SIG-M5 treated with dmso at 0.1 percent for 504 hours (cell line): ENCODE measurements around the gene CDH12.
"Not testable (repeated sequence)": the region's sequence is repeated elsewhere in the genome, so short reads cannot be mapped to it uniquely, and the experiment has no call there.

Experiments used
- DNase-seq: peaks from one replicate; lab custom pipeline; 2025; ENCODE audit not compliant: unreplicated experiment; lab: John Stamatoyannopoulos, UW

CDH12 gene

DNA sequence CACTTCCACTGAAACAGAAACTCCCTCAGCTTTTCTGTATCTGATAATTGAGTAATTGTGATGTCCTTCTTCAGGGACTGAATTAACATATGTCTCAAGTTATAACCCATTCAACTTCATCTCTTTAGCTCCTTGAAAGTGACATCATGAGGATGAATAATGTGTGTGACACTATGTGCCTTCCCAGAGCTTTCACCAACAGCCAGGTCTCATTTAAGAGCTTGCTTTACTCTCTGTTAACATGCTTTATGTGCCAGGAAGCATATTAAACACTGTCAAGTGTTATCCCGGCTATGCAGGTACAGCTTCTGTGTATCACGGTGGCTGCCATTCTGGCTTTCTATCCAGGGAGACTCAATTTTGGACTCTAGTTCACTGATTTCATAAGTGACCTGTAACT is 799.9 kb downstream of the CDH12 start:
- no peak for DNase-seq

DNA sequence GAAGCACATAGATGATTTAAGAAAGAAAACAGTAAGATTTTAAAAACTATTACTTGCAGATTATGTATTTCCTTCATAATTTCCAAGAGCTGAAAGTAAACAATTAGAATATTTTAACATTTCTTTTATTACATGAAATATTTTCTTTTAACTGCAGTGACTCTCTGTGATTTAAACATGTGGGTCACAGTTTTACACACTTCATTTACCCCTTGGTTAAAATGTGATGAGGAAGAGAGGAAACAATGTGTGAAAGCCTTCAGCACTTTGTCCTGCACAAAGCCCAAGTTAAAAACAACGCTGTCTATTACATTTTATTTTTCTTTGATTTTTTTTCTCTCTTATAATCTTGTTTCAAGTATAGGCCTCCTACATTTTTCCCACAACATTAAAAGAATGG is 801.3 kb downstream of the CDH12 start:
- no peak for DNase-seq

DNA sequence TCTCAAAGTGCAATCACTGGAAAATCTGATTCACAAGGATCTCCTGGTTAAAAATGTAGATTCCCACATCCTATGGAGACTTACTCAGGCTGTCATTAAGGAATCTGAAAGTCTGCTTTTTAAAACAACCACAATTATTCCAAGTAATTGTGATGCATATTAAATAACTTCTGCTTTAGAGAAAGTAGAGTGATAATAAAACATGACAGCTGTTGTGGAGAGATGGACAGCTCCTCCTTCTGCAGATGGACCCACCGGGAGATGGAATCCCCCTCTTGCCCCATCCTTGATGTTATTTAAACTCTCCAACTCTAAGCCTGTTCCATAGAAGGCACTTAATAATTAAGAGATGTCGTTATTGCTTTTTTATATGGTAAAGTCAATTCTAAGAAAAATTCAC is 802.2 kb downstream of the CDH12 start:
- DNase-seq = no peak

DNA sequence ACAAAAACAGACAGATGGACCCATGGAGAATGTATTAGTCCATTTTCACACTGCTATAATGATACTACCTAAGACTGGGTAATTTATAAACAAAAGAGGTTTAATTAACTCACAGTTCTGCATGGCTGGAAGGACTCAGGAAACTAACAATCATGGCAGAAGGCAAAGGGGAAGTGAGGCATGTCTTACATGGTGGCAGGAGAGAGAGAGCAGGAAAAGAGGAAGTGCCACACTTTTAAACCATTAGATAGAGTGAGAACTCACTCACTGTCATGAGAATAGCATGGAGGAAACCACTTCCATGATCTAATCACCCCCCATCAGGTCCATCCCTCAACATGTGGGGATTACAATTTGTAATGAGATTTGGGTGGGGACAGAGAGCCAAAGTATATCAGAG is 808.9 kb downstream of the CDH12 start:
- DNase-seq = peak; percentile 34

DNA sequence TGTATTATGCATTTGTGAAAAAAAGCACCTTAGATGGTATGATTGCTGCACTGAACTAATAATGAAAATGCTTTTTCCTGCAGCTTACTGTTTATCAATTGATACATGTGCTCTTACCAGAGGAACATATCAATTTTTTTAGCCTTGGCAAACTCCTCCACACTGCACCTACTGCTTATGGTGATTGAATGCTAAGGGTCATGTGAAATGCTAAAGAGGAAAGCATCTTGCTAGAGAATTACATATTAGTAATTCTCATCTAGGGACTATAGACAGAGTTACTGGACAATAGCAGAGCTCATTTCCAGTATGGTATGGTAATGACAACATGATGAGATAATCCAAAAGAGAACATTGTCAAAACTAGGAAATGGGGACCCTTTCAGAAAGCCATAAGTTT is 817.1 kb downstream of the CDH12 start:
- DNase-seq = no peak

DNA sequence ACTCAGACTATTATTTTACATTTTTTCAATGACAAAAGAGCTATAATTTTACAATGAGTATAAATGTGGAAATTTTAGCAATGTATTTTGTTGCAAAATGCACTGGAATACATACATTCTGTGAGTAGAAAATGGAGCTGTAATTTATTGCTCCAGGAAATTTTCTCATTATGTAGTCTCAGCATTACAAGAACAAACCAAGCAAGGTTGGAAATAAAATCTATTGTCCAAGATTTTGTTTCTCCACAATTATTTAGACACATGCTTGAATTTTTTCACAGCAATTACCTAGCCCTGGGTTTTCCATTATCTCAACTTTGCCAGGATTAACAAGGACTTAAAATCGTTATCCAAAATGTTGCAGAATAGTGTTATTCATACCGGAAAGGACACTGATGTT is 820.1 kb downstream of the CDH12 start:
- no peak for DNase-seq

DNA sequence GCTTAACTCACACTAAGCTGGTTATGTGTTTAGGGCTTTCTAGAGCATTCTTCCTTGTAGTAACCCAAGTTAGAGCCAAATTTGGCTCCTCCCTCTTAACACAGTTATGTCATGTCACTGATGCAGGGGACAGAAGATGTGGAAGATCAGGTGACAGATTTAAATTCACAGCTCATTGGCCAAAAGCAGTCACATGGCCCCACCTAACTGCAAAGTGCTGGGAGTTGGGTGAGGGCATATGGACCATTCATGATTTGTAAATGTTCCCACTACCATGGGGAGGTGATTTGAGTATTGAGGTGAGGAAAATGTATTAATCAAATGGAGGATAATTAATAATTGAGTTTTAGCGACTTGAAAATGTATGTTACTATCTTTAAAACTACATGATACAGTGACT is 829.4 kb downstream of the CDH12 start:
- no peak for DNase-seq

DNA sequence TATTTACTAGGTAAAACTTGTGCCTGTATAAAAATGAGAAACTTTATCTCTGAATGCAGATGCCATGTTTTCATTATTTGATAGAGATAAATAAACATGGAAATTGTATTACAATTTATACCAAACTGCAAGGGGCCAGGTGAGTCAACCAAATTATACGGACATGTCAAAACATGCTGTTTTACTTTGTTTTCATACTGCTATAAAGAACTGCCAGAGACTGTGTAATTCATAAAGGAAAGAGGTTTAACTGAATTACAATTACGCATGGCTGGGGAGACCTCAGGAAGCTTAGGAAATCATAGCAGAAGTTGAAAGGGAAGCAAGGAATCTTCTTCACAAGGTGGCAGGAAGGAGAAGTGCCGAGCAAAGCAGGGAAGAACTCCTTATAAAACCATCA is 840.3 kb downstream of the CDH12 start:
- DNase-seq = not testable (repeated sequence)

DNA sequence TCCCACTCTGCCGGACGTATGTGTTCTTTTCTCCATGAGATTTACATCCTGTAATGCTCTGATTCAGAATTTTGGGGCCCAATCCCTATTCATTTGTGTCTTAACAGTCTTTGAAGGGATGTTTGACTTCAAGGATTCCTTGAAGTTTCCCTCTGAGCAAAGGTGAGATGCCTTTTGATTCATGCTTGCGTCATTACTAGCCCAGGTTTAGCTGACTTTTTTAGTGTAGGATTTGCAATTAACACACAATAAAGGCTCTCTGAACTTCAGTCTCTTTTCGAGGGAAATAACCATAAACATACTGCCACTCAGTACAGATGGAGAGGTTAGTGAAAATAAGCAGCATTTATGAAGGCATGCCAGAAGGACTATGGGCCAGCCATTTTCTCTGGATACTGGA is 842.3 kb downstream of the CDH12 start:
- DNase-seq = not testable (repeated sequence)

DNA sequence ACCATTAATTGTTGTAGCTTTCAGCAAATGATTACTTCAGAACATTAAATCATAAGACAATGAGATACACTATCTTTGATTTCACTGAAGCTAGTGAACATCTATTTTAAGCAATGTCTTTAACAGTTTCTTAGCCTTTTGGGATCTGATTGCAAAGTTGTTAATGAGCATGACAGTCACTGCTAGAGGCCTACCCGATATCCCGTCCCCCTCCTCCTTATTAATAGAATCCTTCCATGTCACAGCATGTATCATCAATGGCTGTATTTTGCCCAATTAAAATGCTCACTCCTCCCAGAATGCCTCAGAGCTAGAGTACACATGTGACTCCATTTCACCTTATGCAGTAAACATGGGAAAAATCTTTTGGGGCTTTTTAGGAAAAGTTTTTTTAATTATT is 852.0 kb downstream of the CDH12 start:
- DNase-seq = not testable (repeated sequence)

DNA sequence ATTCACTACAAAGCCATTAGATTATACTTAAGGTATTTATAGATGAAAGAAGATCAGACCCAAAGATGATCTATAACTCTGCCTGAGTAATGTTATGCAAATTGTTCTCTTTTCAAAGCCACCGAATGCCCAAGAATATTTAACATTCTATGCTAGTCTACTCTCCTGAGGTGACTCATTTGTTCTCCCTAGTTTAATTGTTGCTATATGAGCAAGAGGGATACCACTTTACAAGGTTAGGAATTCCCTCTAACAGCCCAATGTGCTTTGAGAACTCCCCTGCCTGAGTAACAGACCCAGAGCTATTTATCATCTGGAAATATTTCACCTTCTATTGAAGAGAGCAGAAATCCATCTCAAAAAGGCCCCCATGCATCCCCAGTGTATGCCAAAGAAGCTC is 867.3 kb downstream of the CDH12 start:
- not testable (repeated sequence) for DNase-seq

DNA sequence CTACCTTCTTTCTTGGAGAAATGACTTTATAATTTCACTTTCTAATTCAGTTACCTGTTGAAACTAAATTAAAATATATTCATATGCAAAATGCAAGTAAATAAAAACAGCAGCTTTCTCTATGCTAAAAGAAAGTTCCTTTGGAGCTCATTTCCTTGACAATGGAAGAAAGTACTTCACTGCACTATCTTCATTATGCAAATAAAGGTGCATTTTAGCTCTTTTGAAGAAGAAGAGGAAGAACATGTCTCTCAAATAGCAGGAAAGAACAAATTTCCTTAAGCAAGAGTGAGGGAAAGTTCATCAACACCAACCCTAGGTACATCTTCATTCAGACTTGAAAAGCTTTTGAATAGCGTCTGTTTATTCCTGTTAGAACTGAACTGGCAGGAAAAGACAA is 901.6 kb downstream of the CDH12 start:
- not testable (repeated sequence) for DNase-seq

DNA sequence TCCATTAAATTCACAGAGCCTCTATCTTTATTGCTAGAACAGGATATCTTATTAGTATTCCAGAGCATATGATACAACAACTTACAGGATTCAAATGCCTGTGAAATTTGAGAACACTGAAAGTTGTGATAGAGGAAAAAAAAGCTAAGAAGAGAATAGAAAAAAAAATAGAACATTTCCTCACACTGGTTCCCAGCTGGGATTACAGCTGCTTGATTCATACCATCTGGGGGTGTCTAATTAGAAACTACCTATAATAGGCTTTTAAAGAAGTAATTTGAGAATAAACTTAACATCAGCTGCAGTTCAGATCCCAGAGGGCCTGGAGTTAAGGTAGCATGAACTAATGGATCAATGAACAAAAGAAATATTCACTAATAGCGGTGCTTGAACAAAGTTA is 922.0 kb downstream of the CDH12 start:
- DNase-seq = no peak

DNA sequence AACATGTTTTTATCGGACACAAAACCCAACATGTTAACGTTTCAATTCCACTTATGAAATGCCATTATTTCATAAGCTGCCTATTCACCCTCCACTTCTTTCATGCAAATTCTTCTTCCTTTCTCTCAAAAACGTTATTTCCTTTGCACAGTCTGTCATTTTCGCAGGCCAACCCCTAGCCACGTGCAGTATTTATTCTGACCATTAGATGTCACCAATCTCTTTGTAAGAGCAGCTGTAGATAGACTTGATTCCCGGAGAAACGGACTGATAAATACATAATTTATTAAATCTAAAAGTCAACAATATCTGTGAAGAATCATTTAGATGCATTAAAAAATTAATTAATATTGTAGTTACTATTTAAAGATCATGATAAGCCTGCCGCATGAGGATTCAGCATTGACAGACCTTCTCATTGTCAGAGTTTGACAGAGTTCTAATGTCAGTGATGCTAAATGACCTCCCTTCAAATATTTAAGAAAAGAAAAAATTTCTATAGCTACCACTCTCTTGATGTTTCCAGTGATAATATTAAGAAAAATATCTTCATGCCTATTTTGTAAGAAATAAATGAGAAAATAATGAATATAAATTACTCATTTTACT is 933.6 kb downstream of the CDH12 start:
- DNase-seq = peak; percentile 72

DNA sequence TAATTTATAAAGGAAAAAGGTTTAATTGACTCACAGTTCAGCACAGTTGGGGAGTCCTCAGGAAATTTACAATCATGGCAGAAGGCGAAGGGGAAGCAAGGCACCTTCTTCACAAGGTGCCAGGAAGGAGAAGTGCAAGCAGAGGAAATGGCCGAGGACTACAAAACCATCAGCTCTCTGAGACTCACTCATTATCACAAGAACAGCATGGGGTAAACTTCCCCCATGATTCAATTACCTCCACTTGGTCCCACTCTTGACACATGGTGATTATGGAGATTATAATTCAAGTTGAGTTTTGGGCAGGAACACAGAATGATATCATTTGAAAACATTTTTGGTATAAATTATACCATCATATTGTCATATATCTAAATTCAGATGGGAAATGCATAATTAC is 934.7 kb downstream of the CDH12 start:
- no peak for DNase-seq

DNA sequence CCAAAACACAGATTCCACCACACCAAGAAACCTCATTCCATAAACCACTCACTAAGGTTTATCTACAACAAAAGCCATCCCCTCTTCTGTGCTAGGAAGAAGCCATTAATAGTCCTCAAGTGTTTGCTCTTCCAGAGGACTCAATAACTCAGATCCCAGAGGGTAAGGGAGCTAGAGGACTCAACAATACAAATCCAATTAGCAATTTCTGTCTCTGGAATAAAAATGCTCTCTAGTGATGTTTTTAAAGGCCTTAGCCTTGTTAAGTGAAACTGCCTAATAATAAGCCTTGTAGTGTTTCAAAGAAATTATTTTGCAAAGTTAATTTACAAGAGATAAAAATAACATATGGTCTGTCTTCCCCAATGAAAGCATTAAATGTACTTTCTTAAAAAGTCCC is 942.4 kb downstream of the CDH12 start:
- no peak for DNase-seq

DNA sequence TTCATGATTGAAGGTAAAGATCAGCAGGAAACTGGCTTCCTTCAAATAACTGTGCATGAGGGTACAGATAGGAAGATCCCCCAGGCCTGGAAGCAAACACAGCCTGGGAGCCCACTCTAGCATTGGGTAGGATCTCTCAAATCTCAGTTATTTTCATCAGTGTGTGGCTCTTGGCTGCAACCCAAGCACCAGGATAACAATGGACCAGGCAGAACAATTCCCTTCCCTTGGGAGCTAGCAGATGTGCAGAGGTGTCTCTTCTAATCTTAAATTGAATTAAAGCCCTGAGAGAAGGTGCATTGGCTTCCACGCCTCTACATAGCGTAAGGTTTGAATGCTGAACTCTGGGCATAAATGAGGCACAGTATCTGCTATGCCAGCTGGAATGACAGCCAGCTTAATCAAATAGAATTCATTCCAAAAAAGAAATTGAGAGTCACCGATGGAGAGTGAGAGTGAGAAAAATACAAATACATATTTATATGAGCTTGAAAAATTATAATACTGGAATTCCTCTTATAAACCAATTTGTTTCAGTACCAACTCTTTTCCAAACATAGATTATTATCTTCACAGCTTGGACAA is 957.3 kb downstream of the CDH12 start:
- no peak for DNase-seq

DNA sequence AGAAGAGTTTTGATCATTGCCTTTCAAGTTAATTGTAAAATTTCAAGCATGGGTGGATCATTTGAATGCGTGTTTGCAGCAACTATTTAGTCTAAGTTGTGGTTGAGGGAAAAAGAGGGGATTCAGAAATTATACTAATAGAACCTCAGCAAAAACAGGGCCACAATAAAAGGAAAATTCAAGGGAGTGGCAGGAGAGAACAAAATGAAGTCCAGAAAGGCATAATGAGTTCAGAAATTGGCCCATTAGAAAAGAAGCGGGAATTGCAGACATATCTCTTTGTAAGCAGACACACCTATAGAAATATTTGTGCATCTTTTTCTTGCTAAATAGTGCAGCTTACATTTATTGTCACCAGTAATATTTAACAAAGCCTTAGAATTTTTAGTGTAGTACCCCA is 960.0 kb downstream of the CDH12 start:
- DNase-seq = no peak

DNA sequence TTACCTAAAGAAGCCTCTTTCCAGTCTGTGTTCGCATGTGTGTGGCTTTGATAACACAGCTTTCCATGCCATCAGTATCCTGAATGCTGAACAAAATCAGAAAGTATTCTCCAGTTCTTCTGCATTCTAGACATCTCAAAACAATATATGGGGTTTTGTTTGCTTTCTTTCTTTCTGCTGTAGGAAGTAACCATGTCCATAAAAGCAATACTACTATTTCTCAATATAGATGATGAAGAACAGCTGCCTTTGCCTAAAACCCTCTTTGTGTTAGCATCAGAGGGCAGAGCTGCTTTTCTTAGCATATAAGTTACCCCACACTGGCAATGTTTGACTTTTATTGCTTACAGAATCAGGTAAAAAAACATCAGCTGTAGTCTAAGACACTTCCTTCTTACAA is 963.6 kb downstream of the CDH12 start:
- DNase-seq = no peak

DNA sequence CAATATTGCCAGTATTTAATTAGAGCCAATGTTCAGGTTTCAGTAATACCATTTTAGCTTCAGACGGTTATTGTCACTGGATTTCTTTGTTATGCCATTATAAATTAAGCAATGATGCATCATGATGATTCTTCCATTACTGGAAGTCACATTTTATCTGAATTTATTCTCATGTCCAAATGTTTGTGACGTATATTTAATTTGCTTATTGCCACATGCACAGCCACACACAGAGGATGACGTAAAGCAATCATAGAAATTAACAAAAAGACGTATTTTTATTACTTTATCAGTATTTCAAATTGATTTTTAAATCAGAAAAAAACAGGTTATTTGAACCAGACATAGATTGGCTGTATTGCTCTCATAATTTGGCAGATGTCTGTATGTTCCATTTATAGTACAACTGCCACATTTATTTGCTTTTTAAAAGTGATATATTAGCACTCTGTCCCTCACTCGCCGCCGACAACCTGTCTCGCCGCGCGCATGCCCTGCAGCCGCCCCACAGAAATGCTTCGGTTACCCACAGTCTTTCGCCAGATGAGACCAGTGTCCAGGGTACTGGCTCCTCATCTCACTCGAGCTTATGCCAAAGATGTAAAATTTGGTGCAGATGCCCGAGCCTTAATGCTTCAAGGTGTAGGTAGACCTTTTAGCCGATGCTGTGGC is 970.9 kb downstream of the CDH12 start:
- no peak for DNase-seq

DNA sequence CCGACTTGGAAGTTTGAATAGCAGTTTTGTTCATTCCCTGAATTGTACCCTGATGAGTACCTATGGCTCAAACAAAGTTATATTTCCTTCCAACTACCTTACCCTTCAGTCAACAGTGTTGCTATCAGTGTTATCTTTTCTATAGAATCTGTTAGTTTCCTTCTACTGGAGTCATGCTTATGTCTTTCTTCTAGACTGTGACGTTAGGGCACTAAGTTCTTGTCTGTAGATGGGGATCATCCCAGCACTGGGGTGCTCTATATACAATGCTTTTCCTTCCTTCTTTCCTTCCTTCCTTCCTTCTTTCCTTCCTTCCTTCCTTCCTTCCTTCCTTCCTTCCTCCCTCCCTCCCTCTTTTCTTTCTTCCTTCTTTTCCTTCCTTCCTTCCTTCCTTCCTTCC is 973.0 kb downstream of the CDH12 start:
- no peak for DNase-seq

DNA sequence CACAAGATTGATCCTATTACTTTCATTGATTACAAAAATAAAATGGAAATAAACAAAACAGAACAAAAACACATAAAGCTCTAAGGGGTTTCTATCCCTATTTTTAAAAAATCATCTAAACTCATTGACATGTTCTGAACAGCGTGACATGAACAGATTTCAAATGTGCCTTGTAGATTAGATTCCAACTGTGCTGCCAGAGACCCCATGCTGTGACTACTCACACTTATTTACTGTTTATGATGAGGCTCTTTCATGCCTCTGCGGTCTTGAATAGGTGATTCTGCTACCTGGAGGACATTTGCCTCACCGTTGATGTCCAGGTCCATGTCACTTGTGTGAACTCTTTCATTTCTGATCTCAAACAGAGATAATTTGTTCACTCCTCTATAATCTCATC is 990.2 kb downstream of the CDH12 start:
- no peak for DNase-seq

DNA sequence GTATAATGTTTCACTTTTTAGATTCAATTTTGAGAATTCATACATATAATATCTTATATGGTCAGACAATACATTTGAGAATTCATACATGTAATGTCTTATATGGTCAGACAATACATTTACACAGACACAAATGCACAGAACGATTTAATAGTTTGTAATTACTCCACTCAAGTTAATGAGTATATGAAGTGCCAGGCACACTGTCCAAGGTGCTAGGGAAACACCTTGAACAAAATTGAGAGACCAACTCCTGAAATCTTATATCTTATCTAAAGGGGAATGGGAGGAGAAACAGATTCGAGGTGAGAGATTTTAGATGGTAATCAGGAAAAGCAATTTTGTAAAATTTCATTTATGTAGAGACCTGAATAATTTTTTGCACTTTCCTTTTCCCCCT is 994.7 kb downstream of the CDH12 start:
- no peak for DNase-seq
